ENCODE results near the gene ACTR1B.

The ACTR1B gene

DNA sequence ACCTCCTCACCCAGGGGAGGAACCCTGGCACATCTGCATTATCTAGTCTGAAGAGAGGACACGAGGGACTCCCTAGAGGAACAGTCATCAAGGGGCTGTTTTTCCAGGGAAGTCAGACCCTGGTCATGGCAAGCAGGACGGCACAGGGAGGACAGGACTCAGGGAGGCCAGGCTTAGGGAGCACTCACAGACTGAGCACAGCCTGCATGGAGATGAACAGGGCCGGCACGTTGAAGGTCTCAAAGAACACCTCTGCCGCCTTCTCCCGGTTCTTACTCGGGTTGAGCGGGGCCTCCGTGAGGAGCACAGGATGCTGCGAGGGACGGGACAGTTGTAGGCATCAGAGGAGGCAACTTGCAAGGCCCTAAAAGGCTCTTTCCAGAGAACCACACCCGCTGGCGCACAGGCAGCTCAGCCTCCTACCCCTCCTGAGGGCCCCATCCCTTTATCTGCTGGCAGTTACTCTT, 5.1 kb downstream of the ACTR1B start:
- TF ChIP-seq, protein P1, sequence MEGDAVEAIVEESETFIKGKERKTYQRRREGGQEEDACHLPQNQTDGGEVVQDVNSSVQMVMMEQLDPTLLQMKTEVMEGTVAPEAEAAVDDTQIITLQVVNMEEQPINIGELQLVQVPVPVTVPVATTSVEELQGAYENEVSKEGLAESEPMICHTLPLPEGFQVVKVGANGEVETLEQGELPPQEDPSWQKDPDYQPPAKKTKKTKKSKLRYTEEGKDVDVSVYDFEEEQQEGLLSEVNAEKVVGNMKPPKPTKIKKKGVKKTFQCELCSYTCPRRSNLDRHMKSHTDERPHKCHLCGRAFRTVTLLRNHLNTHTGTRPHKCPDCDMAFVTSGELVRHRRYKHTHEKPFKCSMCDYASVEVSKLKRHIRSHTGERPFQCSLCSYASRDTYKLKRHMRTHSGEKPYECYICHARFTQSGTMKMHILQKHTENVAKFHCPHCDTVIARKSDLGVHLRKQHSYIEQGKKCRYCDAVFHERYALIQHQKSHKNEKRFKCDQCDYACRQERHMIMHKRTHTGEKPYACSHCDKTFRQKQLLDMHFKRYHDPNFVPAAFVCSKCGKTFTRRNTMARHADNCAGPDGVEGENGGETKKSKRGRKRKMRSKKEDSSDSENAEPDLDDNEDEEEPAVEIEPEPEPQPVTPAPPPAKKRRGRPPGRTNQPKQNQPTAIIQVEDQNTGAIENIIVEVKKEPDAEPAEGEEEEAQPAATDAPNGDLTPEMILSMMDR (IDR thresholded peaks at IDR 0.05; ENCODE audit: control extremely low read depth, extremely low read depth, low read depth, missing control alignments): no peak
- DNase-seq (ENCODE audit: extremely low spot score): no peak
- ChIA-PET CTCF (interaction anchor here (7.1 kb wide), 1 partner anchor 12 kb away, joined by 54 read pairs; the partner anchor contains the start of gene COX5B), POLR2A (no interaction called here)

- POLR2A ChIA-PET: interaction anchor here (2.1 kb wide), 1 partner anchor 12 kb away, joined by 9 read pairs; the partner anchor contains the start of gene COX5B
Observed at GRCh38 chr2:97657986-97658690, 5.7 kb downstream of the ACTR1B start.

GRCh38 chr2:97656905-97657587, 6.8 kb downstream of the ACTR1B start:
- POLR2A ChIA-PET: interaction anchor here (2.1 kb wide), 1 partner anchor 11 kb away, joined by 9 read pairs; the partner anchor contains the start of gene COX5B
- CTCF ChIA-PET: interaction anchor here (0.7 to 1.3 kb wide), 4 partner anchors 8 to 41 kb away, joined by 3 to 4 read pairs (median 3); no protein-coding TSS in a partner anchor
- TF ChIP-seq, protein P1 (IDR thresholded peaks at IDR 0.05; ENCODE audit: control extremely low read depth, extremely low read depth, low read depth, missing control alignments): no peak
- DNase-seq (ENCODE audit: extremely low spot score): no peak

More at GRCh38 chr2:97657986-97658690, 5.7 kb downstream of the ACTR1B start:
- CTCF ChIA-PET: interaction anchor here (0.8 to 7.1 kb wide), 3 partner anchors 11 to 40 kb away, joined by 3 to 54 read pairs (median 3); partner anchors contain the start of gene COX5B
- TF ChIP-seq, protein P1 (IDR thresholded peaks at IDR 0.05; ENCODE audit: control extremely low read depth, extremely low read depth, low read depth, missing control alignments): no peak
- DNase-seq (ENCODE audit: extremely low spot score): no peak

- CTCF ChIA-PET: interaction anchor here (0.7 to 1.8 kb wide), 3 partner anchors 9 to 44 kb away, joined by 3 to 5 read pairs (median 4); no protein-coding TSS in a partner anchor
- POLR2A ChIA-PET: interaction anchor here (2.1 kb wide), 1 partner anchor 10 kb away, joined by 9 read pairs; the partner anchor contains the start of gene COX5B
- DNase-seq (ENCODE audit: extremely low spot score): no peak
- TF ChIP-seq, protein P1 (IDR thresholded peaks at IDR 0.05; ENCODE audit: control extremely low read depth, extremely low read depth, low read depth, missing control alignments): no peak
Observed at GRCh38 chr2:97656129-97656755, 7.6 kb downstream of the ACTR1B start.

- no peak for DNase-seq (ENCODE audit: extremely low spot score)
- ChIA-PET CTCF (interaction anchor here (1.8 kb wide), 1 partner anchor 45 kb away, joined by 5 read pairs; no protein-coding TSS in a partner anchor), POLR2A (no interaction called here)
- TF ChIP-seq, protein P1 (IDR thresholded peaks at IDR 0.05; ENCODE audit: control extremely low read depth, extremely low read depth, low read depth, missing control alignments): no peak
Observed at GRCh38 chr2:97654791-97655190, 9.1 kb downstream of the ACTR1B start.

- CTCF ChIA-PET: interaction anchor here (1.5 to 1.8 kb wide), 2 partner anchors 8 to 46 kb away, joined by 4 to 5 read pairs; no protein-coding TSS in a partner anchor
- no peak for DNase-seq (ENCODE audit: extremely low spot score)
- POLR2A ChIA-PET: interaction anchor here (0.6 to 3.5 kb wide), 2 partner anchors 9 to 25 kb away, joined by 4 to 14 read pairs; partner anchors contain the start of gene ACTR1B
- TF ChIP-seq, protein P1 (IDR thresholded peaks at IDR 0.05; ENCODE audit: control extremely low read depth, extremely low read depth, low read depth, missing control alignments): no peak
Observed at GRCh38 chr2:97654309-97654708, 9.5 kb downstream of the ACTR1B start.

All from GM10248 (cell line).